NCI-H82 (cell line): ENCODE measurements around the gene NFKBIZ.

ENCODE experiments used
- DNase-seq: peaks from one replicate; lab custom pipeline; 2025; lab: John Stamatoyannopoulos, UW

NFKBIZ gene

DNA sequence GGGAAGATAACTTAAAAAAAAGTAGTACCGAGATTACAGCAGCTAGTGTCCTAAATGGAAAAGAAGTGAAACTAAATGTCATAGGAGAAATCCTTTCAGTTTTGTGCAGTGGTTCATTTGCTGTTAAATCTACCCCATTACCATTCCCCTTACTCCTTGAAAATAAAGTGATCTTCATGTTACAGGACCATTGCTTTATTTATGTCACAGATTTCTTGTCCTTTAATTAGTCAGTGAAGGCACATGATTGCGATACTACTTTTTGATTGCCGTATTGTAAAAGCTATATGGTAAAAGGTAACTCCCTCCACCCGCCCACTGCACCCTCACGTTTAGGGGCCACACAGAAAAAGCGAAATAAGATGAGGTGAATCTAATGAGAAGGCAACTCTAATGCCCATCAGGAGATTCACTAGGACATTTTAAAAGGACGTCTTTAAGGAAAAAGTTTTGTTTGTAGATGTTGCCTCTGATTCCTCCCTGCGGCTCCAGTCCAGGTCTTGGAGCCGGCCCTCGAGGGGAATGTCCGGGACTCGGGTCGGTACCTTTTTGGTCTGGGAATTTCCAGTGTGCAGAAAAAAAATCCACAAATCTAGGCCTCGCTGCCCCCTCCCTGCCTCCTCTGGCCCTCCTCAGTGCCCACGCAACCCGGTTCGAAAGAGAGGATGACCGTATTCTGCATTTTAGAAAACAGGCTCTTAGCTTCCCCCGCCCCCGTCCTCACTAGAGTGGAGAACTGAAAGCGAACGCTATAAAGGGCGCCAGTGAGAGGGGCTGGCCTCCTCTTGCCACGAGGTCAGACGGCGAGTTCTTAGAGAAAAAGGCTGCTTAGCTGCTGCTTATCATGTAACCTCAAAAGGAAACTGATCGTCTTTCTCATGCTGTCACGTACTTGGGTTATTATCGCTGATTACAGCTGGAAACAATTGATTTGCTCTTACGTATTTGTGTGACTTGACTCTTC, 21.8 kb upstream of the NFKBIZ start:
- DNase-seq = peak; percentile 22

- no peak for DNase-seq
Measured at GRCh38 chr3:101828276-101828675, 21.0 kb upstream of the NFKBIZ start.

DNA sequence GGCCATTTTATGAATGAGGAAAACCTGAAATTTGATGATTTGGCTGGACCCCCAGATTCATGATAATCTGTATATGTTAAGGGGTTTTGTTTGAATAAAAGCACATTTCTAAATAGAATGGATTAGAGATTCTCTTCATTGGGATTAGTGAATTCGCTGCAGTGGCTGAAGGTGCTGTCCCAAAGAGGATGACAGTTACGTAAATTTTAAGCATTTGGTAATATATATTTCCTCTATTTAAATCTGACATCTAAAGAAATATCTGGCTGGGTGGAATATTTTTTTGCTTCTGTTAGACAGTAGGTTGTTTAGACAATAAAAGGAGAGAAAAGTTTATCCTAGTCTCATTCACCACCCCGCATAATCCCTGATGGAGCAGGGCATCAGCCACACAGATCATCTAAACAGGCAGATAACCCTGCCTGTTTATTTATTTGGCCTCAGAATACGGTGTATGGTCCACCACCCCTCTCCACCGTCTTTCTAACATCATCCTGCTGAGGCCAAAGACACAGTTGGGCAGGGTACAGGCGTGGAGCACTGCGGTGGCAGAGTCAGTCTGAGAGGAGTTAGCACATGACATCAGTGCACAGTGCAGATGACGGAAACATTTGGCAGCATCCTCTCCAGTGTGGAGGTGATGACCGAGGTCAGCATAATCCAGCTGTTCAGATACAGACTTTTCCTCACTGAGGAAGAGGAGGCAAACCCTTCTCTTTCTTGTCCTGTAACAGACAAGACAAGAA, 20.4 kb upstream of the NFKBIZ start:
- no peak for DNase-seq

- DNase-seq = no peak
Measured at GRCh38 chr3:101829437-101829830, 19.9 kb upstream of the NFKBIZ start.

GRCh38 chr3:101829874-101830273, 19.4 kb upstream of the NFKBIZ start:
- no peak for DNase-seq

- no peak for DNase-seq
Measured at GRCh38 chr3:101833446-101833974, 15.8 kb upstream of the NFKBIZ start.

GRCh38 chr3:101835676-101836075, 13.6 kb upstream of the NFKBIZ start:
- DNase-seq = no peak

- no peak for DNase-seq
Measured at GRCh38 chr3:101836160-101836559, 13.2 kb upstream of the NFKBIZ start.

- DNase-seq = no peak
Measured at GRCh38 chr3:101836652-101837598, 12.4 kb upstream of the NFKBIZ start.

- no peak for DNase-seq
Measured at GRCh38 chr3:101838691-101839090, 10.6 kb upstream of the NFKBIZ start.

- DNase-seq = no peak
Measured at GRCh38 chr3:101840066-101840465, 9.2 kb upstream of the NFKBIZ start.

DNA sequence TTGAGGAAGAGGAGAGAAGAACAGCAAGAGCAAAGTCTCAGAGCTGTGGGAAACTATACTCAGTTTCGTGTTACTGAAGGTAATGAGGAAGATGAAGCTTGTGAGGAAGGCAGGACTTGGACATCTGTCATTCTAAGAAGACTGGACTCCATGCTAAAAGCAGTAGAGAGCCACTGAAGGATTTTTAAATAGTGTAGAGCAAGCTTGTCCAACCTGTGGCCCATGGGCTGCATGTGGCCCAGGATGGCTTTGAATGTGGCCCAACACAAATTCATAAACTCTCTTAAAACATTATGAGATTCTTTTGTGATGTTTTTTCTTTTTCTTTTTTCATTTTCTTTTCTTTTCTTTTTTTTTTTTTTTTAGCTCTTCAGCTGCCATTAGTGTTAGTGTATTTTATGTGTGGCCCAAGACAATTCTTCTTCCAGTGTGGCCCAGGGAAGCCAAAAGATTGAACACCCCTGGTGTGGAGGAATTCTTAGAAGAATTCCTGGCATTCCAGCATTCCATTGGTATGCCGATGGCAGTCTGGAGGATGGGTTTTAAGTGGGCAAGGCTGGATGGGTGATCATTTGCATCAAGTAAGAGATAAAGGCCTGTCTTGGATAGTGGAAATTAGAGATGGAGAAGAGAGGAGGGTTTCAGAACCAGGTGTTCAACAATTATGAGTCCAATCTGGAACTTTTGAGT, 6.9 kb upstream of the NFKBIZ start:
- no peak for DNase-seq

DNA sequence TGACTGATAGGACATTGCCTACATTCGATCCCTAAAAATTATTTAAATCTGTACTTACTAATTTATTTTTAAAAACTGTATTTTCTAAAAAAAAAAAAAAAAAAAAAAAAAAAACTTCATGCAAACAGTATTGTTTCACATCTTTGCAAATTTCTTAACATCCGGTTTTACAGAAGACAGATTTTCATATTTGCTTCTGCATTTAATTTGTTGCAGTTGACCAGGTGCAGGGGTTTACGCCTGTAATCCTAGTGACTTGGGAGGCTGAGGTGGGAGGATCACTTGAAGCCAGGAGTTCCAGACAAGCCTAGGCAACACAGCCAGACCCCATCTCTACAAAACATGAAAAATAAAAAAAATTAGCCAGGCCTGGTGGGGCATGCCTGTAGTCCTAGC, 6.4 kb upstream of the NFKBIZ start:
- DNase-seq = no peak

GRCh38 chr3:101845425-101845824, 3.9 kb upstream of the NFKBIZ start:
- DNase-seq = no peak

GRCh38 chr3:101846709-101847108, 2.6 kb upstream of the NFKBIZ start:
- no peak for DNase-seq

DNA sequence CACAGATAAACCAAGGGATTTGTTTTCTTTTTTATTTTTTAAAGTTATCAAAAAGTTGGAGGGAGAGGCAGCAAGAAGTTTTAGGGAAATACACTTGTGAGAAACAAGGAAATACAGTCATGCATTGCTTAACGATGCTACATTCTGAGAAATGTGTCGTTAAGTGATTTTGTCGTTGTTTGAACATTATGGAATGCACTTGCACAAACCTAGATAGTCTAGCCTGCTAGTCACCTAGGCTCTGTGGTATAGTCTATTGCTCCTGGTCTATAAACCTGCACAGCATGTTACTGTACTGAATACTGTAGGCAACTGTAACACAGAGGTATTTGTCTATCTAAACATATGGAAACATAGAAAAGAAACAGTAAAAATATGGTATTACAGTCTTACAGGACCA, 2.0 kb upstream of the NFKBIZ start:
- DNase-seq = no peak

- DNase-seq = no peak
Measured at GRCh38 chr3:101848326-101848725, 988 bp upstream of the NFKBIZ start.

DNA sequence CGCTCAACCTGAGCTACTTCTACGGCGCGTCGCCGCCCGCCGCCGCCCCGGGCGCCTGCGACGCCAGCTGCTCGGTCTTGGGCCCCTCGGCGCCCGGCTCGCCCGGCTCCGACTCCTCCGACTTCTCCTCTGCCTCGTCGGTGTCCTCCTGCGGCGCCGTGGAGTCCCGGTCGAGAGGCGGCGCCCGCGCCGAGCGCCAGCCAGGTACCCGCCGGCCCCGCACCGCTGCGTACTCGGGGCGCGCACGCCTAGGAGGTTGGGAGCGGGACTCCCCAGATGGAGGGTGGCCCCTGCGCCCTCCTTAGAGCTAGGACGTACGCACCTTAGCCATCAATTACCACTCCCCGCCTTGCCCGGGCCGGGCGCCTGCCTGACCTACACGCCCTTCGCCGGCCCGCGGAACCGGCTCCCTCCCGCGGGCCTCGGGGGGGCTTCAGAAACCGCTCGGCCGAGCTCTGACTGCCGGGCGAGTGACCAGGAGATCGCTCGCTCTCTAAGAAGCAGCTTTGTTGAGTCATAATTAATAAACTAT, 466 bp downstream of the NFKBIZ start:
- peak; percentile 80 for DNase-seq

- DNase-seq = no peak
Measured at GRCh38 chr3:101850246-101851051, 1.1 kb downstream of the NFKBIZ start.
